ENCODE measurements around the gene PSG2. TPM values are rescaled to one million over a fixed set of nuclear protein-coding genes. Genes with fewer than 3 reads are reported as not detected.

Gene PSG2
- total RNA-seq, 1 experiment from 2014 or later, result not detected

GRCh38 chr19:43105496-43105895, 23.0 kb upstream of the PSG2 start:
- Histone ChIP-seq H2AK5ac (ENCODE audit: insufficient read length, low read length) (no peak overlapping the region), H2BK20ac (ENCODE audit: low read depth, low read length, poor library complexity, severe bottlenecking) (no peak overlapping the region), H2BK15ac (ENCODE audit: low read depth, low read length) (no peak overlapping the region), H4K8ac (replicated peaks; ENCODE audit: insufficient read length, low read depth, low read length) (no peak overlapping the region), H3K23me2 (ENCODE audit: insufficient read length, low read depth, low read length, poor library complexity, severe bottlenecking) (no peaks in the 10 kb centered on the region), H2BK120ac (ENCODE audit: low read depth, low read length, poor library complexity, severe bottlenecking) (no peak overlapping the region), H3K18ac (ENCODE audit: insufficient read length, low read depth, low read length) (no peak overlapping the region), H3K27me3 (ENCODE audit: insufficient read depth, low read length) (no peaks in the 10 kb centered on the region), H4K20me1 (ENCODE audit: control insufficient read depth, insufficient read depth, insufficient read length) (no peaks in the 10 kb centered on the region), H3K4me1 (ENCODE audit: insufficient read depth, low read length) (no peaks in the 10 kb centered on the region), H3T11ph (ENCODE audit: low read length) (no peak overlapping the region), H2BK12ac (ENCODE audit: insufficient read length, low read depth, low read length) (no peak overlapping the region), H2AFZ (ENCODE audit: low read length) (no peak overlapping the region), H3K9ac (ENCODE audit: extremely low read depth, insufficient read length, low read length) (no peak overlapping the region), H4K5ac (ENCODE audit: insufficient read length, low read depth, low read length) (no peak overlapping the region), H3K23ac (ENCODE audit: insufficient read length, low read depth, low read length) (no peak overlapping the region), H3K4ac (ENCODE audit: low read depth, low read length) (no peak overlapping the region), H3K4me2 (ENCODE audit: insufficient read depth, insufficient read length, low read length) (no peak overlapping the region), H3K27ac (ENCODE audit: insufficient read length, low read depth, low read length) (no peak overlapping the region), H3K56ac (ENCODE audit: insufficient read length, low read depth, low read length) (no peak overlapping the region), H2BK5ac (ENCODE audit: insufficient read length, low read length) (no peak overlapping the region), H3K79me2 (ENCODE audit: insufficient read depth, low read length) (no peaks in the 10 kb centered on the region), H3K9me3 (ENCODE audit: control insufficient read depth, low read depth, low read length) (peaks cover 42% of the 10 kb centered on the region), H3K79me1 (ENCODE audit: insufficient read depth, low read depth, low read length, poor library complexity, severe bottlenecking) (no peaks in the 10 kb centered on the region), H4K91ac (ENCODE audit: insufficient read length, low read depth, low read length) (no peak overlapping the region), H3K14ac (ENCODE audit: insufficient read depth, low read length) (no peak overlapping the region)
- H3K9me3 Mint-ChIP-seq, result peaks cover 74 to 76% of the 10 kb centered on the region in 2 experiments
- no CpG with 5 or more reads among the region's 1 CpG for WGBS (ENCODE audit: extremely low coverage, insufficient read length, low lambda C conversion rate)
- peaks cover 2% of the 10 kb centered on the region; the same call in 1 of the 2 replicates for H3K27me3 Mint-ChIP-seq (ENCODE audit: low read depth)
- DNase-seq, result no peak
- H3K4me1 Mint-ChIP-seq, result no peaks in the 10 kb centered on the region
- no peak overlapping the region for H3K27ac Mint-ChIP-seq
- H3K36me3 Mint-ChIP-seq (ENCODE audit: insufficient read depth in 1 of 3, low read depth in 3 of 3), result peaks cover 0 to 6% (median 3%) of the 10 kb centered on the region in 3 experiments; a peak in 5 of 7 replicates
- TF ChIP-seq CTCF (conservative IDR thresholded peaks at IDR 0.05), result no peak
- no peak overlapping the region for H3K4me3 Mint-ChIP-seq
